Epithelial cell of esophagus (primary cell): ENCODE measurements around the gene PROS1.
"Not testable (repeated sequence)": the region's sequence is repeated elsewhere in the genome, so short reads cannot be mapped to it uniquely, and the experiment has no call there.

ENCODE experiments used
- DNase-seq: peaks from one replicate; pipeline ENCODE4 v3.0.0; 2010; ENCODE audit warnings: low read depth
- H3K4me3 ChIP-seq: 2 replicates; pipeline ENCODE4 v1.5.1; 2011; ENCODE audit warnings: mild to moderate bottlenecking, low read length, control low read depth
- TF ChIP-seq, protein P1 (sequence below): IDR thresholded peaks from 2 replicates; pipeline ENCODE4 v1.5.1; 2011; ENCODE audit warnings: low read depth, mild to moderate bottlenecking, low read length, control low read depth, inconsistent platforms; ENCODE audit not compliant: insufficient read depth; ENCODE audit errors: missing control alignments

PROS1 gene

DNA sequence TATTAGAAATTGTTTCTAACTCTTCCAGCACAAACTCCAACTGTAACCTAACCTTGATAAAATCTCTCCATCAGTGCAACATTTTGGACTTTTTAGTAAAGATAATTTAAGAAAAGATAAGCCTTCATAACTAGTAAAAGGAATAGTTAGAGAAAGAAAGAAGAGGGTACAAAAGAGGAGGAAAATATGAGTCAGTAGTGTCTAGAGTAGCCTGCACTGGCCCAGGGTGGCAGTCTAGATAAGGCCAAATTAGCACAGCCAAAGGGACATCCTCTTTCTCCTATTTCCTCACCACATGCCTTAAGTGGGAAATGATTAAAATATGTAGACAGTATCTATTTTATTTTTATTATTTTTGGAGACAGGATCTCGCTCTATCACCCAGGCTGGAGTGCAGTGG lies 3.7 kb downstream of the PROS1 start:
- TF ChIP-seq, protein P1, sequence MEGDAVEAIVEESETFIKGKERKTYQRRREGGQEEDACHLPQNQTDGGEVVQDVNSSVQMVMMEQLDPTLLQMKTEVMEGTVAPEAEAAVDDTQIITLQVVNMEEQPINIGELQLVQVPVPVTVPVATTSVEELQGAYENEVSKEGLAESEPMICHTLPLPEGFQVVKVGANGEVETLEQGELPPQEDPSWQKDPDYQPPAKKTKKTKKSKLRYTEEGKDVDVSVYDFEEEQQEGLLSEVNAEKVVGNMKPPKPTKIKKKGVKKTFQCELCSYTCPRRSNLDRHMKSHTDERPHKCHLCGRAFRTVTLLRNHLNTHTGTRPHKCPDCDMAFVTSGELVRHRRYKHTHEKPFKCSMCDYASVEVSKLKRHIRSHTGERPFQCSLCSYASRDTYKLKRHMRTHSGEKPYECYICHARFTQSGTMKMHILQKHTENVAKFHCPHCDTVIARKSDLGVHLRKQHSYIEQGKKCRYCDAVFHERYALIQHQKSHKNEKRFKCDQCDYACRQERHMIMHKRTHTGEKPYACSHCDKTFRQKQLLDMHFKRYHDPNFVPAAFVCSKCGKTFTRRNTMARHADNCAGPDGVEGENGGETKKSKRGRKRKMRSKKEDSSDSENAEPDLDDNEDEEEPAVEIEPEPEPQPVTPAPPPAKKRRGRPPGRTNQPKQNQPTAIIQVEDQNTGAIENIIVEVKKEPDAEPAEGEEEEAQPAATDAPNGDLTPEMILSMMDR, result no peak
- DNase-seq, result no peak

DNA sequence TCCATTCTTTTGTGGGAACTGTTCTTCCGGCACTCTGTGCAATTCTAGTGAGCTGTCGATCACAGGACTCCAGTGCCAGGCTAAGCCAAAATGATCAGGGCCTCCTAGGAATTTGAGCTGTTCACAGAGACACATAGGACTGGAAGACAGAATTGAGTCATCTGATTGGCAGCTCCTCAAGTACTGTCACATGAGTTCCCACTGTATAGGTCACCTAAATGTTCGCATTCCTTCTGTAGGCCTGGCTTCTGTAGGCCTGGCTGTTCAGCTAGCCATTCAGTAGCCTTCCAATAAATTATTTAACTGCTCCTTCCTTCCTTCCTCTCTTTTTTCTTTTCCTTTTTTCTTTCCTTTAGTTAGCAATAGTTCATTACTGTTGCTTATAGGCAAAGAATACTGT lies 4.3 kb downstream of the PROS1 start:
- TF ChIP-seq, protein P1, result no peak
- peak; percentile 68 for DNase-seq
- H3K4me3 ChIP-seq, result no peak overlapping the region

More for the DNA sequence above, 3.7 kb downstream of the PROS1 start:
- no peak overlapping the region for H3K4me3 ChIP-seq

DNA sequence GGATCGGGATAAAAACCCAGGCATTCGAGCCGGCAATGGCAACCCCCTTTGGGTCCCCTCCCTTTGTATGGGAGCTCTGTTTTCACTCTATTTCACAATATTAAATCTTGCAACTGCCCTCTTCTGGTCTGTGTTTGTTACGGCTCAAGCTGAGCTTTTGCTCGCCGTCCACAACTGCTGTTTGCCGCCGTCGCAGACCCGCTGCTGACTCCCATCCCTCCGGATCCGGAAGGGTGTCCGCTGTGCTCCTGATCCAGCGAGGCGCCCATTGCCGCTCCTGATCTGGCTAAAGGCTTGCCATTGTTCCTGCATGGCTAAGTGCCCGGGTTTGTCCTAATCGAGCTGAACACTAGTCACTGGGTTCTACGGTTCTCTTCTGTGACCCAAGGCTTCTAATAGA lies 8.6 kb downstream of the PROS1 start:
- DNase-seq, H3K4me3 ChIP-seq: not testable (repeated sequence)

DNA sequence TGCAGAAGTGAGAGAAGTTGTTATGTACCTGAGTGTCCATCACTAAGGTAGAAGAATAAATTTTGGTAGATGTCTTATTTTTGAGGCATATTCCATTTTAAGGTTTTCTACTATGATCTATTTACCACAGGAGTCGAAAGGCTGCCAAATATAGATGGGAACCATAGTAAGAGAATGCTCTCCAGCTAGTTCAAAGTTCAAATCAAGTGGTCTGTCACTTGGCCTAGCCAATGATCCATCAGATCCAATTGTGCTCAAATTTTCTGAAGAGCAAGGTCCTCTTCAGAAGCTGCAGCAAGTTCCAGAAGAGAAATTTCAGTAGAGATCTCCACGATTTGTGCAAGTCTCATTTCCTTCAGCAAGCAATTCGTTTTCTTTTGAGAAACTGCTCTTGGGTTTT lies 10.9 kb downstream of the PROS1 start:
- no peak for DNase-seq
- TF ChIP-seq, protein P1, result no peak
- no peak overlapping the region for H3K4me3 ChIP-seq

DNA sequence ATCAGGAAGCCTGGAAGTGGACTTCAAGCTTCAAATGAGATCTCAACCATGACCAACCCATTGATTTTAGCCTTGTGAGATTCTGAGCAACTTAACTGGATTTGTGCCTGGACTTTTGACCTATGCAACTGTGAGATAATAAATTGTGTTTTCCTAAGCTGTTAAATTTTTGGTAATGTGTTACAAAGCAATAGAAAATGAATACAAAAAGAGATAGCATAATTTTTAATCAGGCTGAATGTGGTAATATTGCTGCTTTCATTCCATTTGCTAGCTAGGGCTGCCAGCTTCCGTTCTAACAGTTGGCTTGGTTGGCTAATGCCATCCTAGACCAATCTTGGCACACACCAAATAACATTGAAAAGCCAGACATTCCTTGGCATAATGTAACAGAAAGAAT lies 12.2 kb downstream of the PROS1 start:
- TF ChIP-seq, protein P1, result no peak
- no peak for DNase-seq
- no peak overlapping the region for H3K4me3 ChIP-seq

DNA sequence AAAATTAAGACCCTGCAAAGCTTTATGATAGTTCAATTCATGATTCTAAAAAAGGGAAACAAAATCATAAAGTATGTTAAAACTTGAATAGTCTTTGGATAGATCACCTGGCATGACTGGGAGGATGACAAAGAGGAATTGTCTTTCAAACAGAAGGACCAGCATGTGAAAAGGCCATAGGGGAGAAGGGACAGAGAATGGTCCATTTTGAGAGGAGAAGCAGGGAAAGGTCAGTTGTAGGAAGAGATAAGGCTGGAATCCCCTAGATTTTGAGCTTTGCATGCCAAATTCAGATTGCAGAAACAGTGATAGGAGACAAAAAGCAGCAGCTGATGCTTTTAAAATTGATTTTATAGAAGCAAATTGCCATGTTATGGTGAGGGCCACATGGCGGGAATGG lies 12.7 kb downstream of the PROS1 start:
- no peak for DNase-seq
- TF ChIP-seq, protein P1, result no peak
- no peak overlapping the region for H3K4me3 ChIP-seq

DNA sequence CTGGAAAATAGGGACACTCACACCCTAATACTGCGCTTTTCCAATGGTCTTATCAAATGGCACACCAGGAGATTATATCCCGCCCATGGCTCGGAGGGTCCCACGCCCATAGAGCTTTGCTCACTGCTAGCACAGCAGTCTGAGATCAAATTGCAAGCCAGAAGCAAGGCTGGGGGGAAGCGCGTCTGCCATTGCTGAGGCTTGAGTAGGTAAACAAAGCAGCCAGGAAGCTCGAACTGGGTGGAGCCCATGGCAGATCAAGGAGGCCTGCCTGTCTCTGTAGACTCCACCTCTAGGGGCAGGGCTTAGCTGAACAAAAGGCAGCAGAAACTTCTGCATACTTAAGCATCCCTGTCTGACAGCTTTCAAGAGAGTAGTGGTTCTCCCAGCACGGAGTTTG lies 23.7 kb downstream of the PROS1 start:
- not testable (repeated sequence) for H3K4me3 ChIP-seq, DNase-seq

DNA sequence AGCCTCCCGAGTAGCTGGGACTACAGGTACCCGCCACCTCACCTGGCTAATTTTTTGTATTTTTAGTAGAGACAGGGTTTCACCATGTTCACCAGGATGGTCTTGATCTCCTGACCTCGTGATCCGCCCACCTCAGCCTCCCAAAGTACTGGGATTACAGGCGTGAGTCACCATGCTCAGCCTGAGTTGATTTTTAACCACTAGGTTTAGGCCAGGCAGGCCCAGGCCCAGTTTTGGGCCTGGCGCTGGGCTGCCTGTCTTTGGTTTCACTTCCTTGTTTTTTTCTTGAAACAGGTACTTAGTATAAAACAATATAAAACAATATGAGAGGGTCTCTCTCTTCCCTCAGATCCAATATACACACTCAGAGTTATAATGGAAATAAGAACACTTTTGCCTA lies 36.2 kb downstream of the PROS1 start:
- not testable (repeated sequence) for DNase-seq, H3K4me3 ChIP-seq

DNA sequence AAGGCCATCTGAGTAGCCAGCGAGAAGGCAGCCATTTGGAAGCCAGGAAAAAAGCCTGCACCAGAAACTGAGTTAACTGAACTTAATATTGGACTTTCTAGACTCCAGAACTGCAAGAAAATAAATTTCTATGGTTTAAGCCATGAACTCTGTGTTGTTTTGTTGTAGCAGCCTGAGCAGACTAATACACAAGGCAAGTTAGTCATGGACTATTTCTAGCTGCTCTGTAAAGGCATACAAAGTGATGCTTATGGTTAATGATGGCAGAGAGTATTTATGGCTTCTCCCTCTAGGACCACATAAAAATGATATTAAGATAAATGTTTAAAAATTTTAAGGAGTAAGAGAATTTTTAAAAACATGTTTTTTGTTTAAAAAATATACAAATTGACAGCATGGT lies 37.1 kb downstream of the PROS1 start:
- TF ChIP-seq, protein P1, result no peak
- no peak overlapping the region for H3K4me3 ChIP-seq
- DNase-seq, result no peak
